Breast epithelium (tissue), 3 donors: Measurements from ENCODE around the gene RIC3.

Experiments used
- CTCF ChIP-seq, 3 donors: fragments of 450-650 bp; IDR thresholded peaks; one replicate each; pipeline ENCODE4 v1.5.1; 2016 to 2017; ENCODE audit warnings: antibody characterized with exemption in 3 of 3, mild to moderate bottlenecking in 3 of 3, moderate library complexity in 3 of 3
- POLR2A ChIP-seq: fragments of 450-650 bp; IDR thresholded peaks from one replicate; pipeline ENCODE4 v1.6.1; 2016; ENCODE audit warnings: antibody characterized with exemption, mild to moderate bottlenecking, moderate library complexity

- TF ChIP-seq CTCF (IDR thresholded peaks at IDR 0.05): no peak
- TF ChIP-seq POLR2A: no peak
Measured at GRCh38 chr11:8093931-8094575, 74.8 kb downstream of the RIC3 start.
